ENCODE measurements around the gene ESPNL.

DNA sequence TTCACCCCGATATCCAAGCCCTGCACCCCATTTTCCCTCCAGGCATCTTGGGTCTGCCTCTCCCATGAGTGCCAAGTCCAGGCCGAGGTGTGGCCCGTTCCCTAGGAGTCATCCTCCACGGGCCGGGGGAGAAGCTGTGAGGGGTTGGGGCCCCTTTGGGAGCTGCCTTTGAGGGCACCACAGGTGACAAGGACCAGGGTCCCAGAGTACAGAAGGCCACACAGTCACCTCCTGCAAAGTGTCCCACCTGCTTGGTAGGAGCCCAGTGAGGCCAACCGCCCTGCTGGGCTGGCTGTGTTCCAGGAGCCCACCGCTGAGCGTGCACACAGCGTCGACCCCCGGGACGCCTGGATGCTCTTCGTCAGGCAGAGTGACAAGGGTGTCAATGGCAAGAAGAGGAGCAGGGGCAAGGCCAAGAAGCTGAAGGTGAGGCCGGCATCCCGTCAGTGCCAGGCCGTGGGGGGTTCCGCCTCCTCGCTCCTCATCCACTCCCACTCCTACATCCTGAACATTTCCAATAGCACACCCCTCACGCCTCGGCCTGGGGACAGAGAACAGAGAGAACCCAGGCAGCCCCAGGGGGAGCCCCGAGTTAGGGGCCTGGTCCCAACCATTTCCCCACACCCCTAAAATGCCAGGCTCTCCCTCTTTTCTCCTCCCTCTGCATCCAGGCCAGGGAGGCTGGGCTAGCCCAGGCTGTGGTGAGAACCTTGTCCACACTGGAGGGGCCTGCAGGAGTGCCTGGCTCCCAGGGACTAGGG lies 61.3 kb downstream of the ESPNL start:
- TF ChIP-seq, protein P1, sequence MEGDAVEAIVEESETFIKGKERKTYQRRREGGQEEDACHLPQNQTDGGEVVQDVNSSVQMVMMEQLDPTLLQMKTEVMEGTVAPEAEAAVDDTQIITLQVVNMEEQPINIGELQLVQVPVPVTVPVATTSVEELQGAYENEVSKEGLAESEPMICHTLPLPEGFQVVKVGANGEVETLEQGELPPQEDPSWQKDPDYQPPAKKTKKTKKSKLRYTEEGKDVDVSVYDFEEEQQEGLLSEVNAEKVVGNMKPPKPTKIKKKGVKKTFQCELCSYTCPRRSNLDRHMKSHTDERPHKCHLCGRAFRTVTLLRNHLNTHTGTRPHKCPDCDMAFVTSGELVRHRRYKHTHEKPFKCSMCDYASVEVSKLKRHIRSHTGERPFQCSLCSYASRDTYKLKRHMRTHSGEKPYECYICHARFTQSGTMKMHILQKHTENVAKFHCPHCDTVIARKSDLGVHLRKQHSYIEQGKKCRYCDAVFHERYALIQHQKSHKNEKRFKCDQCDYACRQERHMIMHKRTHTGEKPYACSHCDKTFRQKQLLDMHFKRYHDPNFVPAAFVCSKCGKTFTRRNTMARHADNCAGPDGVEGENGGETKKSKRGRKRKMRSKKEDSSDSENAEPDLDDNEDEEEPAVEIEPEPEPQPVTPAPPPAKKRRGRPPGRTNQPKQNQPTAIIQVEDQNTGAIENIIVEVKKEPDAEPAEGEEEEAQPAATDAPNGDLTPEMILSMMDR (IDR thresholded peaks at IDR 0.05): no peak
- no peak for TF ChIP-seq POLR2A (IDR thresholded peaks at IDR 0.05)

Measured in lower leg skin (tissue), 3 donors.